Testis (tissue), 3 donors: ENCODE measurements around the gene TMEM178B. TPM values are rescaled to one million over a fixed set of nuclear protein-coding genes. Genes with fewer than 3 reads are reported as not detected.
"Not testable (repeated sequence)": the region's sequence is repeated elsewhere in the genome, so short reads cannot be mapped to it uniquely, and the experiment has no call there.

Source experiments
- DNase-seq: peaks from one replicate; pipeline ENCODE4 v3.0.0-alpha.2; 2019
- H3K27ac ChIP-seq, 2 donors: fragments of 200-600 bp; sonication (generic); one replicate each; pipeline ENCODE4 v1.5.1; 2019
- H3K27me3 ChIP-seq: fragments of 200-600 bp; sonication (generic); one replicate; pipeline ENCODE4 v1.5.1; 2019
- H3K36me3 ChIP-seq: fragments of 200-600 bp; sonication (generic); one replicate; pipeline ENCODE4 v1.5.1; 2017; ENCODE audit warnings: low read depth; ENCODE audit errors: missing control alignments
- H3K4me1 ChIP-seq: fragments of 200-600 bp; sonication (generic); one replicate; pipeline ENCODE4 v1.5.1; 2019
- H3K4me3 ChIP-seq, 2 donors: fragments of 200-600 bp; sonication (generic); one replicate each; pipeline ENCODE4 v1.5.1; 2017 to 2019
- H3K9me3 ChIP-seq: fragments of 200-600 bp; sonication (generic); one replicate; pipeline ENCODE4 v1.5.1; 2017
- CTCF ChIP-seq, 3 experiments: fragments of 450-650 bp in 2 of 3; fragments of 200-600 bp in 1 of 3; sonication (generic) in 1 of 3; IDR thresholded peaks; one replicate each; pipeline ENCODE4 v1.5.1; 2016 to 2019; ENCODE audit warnings: antibody characterized with exemption in 3 of 3, mild to moderate bottlenecking in 2 of 3, moderate library complexity in 1 of 3
- POLR2A ChIP-seq: fragments of 450-650 bp; IDR thresholded peaks from one replicate; pipeline ENCODE4 v1.6.1; 2017; ENCODE audit warnings: antibody characterized with exemption, mild to moderate bottlenecking, moderate library complexity
- WGBS, 2 donors: methylation state at CpG; one replicate each; pipeline ENCODE4 v1.1.5; 2018; 5-methylcytosine and 5-hydroxymethylcytosine counted together
- intact Hi-C: fragments of 100-400 bp; cut with DNase I; formaldehyde crosslinking; loops from one replicate; pipeline ENCODE4 v1.15.1; 2023; ENCODE audit warnings: low total_unique reads
- polyA plus RNA-seq: library from polyadenylated mRNA; stranded (reverse); fragments of 350-450 nt; fragmentation: Illumina TruSeq; extraction: RNeasy Lipid Tissue Mini Kit (QIAGEN cat#74804); gene quantifications from one replicate; pipeline ENCODE4 v1.2.3, GENCODE V29; 2014; ENCODE audit warnings: low read depth, low replicate concordance; ENCODE audit not compliant: insufficient read depth
- total RNA-seq, 2 donors: library from RNA; depleted of rRNA; stranded (reverse); fragments of >200 nt; gene quantifications; one replicate each; pipeline ENCODE4 v1.2.3, GENCODE V29; 2016

The TMEM178B gene
- total and polyA plus RNA-seq, 3 donors from 2014 or later: 1.7 to 7.2 (median 2.0) TPM

GRCh38 chr7:141189231-141189630, 115.4 kb downstream of the TMEM178B start:
- TF ChIP-seq CTCF (IDR thresholded peaks at IDR 0.05) (no peak), POLR2A (no peak)
- H3K4me1 ChIP-seq: peaks cover 9% of the 10 kb centered on the region
- no peaks in the 10 kb centered on the region for H3K9me3 ChIP-seq
- WGBS, 2 donors: 79 to 85% methylated on average over 4 of the region's 4 CpGs
- DNase-seq: no peak
- intact Hi-C loops: no loop called here
- no peak overlapping the region for H3K27ac ChIP-seq
- H3K4me3 ChIP-seq: no peak overlapping the region
- H3K27me3 ChIP-seq: no peaks in the 10 kb centered on the region
- no peaks in the 10 kb centered on the region for H3K36me3 ChIP-seq

DNA sequence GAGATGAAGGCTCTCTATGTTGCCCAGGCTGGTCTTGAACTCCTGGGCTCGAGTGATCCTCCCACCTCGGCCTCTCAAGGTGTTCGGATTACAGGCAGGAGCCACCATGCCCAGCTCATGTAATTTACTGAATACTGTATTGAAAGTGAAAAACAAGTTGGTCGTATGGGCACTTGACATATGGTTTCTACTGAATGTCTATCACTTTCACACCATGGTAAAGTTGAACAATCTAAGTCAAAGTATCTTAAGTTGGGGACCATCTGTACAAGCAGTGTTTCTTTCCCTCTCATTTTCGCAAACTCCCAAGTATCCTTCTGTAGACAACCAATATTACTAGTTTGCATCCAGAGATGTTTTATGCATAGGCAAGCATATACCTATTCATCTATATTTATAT, 116.6 kb downstream of the TMEM178B start:
- H3K27ac ChIP-seq: no peak overlapping the region
- H3K4me1 ChIP-seq: peaks cover 9% of the 10 kb centered on the region
- TF ChIP-seq POLR2A: no peak
- DNase-seq: no peak
- H3K9me3 ChIP-seq: no peaks in the 10 kb centered on the region
- H3K36me3 ChIP-seq: no peaks in the 10 kb centered on the region
- H3K4me3 ChIP-seq: no peak overlapping the region
- WGBS, 2 donors: 69 to 74% methylated on average over 5 of the region's 5 CpGs
- intact Hi-C loops: no loop called here
- H3K27me3 ChIP-seq: no peaks in the 10 kb centered on the region

GRCh38 chr7:141191277-141191676, 117.4 kb downstream of the TMEM178B start:
- DNase-seq: no peak
- Histone ChIP-seq H3K4me3 (no peak overlapping the region), H3K27me3 (no peaks in the 10 kb centered on the region), H3K9me3 (no peaks in the 10 kb centered on the region), H3K36me3 (no peaks in the 10 kb centered on the region), H3K4me1 (peaks cover 9% of the 10 kb centered on the region), H3K27ac (no peak overlapping the region)
- no peak for TF ChIP-seq POLR2A
- intact Hi-C loops: no loop called here
- 87 to 88% methylated on average over 3 of the region's 3 CpGs for WGBS, 2 donors

- TF ChIP-seq POLR2A (no peak), CTCF (IDR thresholded peaks at IDR 0.05) (no peak)
- Histone ChIP-seq H3K4me3 (no peak overlapping the region), H3K9me3 (no peaks in the 10 kb centered on the region), H3K36me3 (no peaks in the 10 kb centered on the region), H3K27ac (no peak overlapping the region), H3K27me3 (no peaks in the 10 kb centered on the region), H3K4me1 (peaks cover 9% of the 10 kb centered on the region)
- intact Hi-C loops: no loop called here
- WGBS, 2 donors: 69 to 80% methylated on average over 4 of the region's 4 CpGs
- no peak for DNase-seq
Measured at GRCh38 chr7:141193066-141193465, 119.2 kb downstream of the TMEM178B start.

- DNase-seq, H3K4me3 ChIP-seq, H3K27ac ChIP-seq, H3K4me1 ChIP-seq, H3K9me3 ChIP-seq, H3K27me3 ChIP-seq, H3K36me3 ChIP-seq, intact Hi-C loops: not testable (repeated sequence)
- WGBS, 2 donors: 77 to 81% methylated on average over 4 of the region's 4 CpGs
Measured at GRCh38 chr7:141195722-141196121, 121.9 kb downstream of the TMEM178B start.

GRCh38 chr7:141198194-141198958, 124.5 kb downstream of the TMEM178B start:
- no peak for TF ChIP-seq POLR2A
- no peak for TF ChIP-seq CTCF (IDR thresholded peaks at IDR 0.05)
- intact Hi-C loops: no loop called here
- no peaks in the 10 kb centered on the region for H3K36me3 ChIP-seq
- no peak overlapping the region for H3K27ac ChIP-seq
- no peaks in the 10 kb centered on the region for H3K27me3 ChIP-seq
- no peak for DNase-seq
- H3K4me3 ChIP-seq: no peak overlapping the region
- no peaks in the 10 kb centered on the region for H3K4me1 ChIP-seq
- no peaks in the 10 kb centered on the region for H3K9me3 ChIP-seq
- WGBS, 2 donors: 66 to 71% methylated on average over 12 of the region's 12 CpGs
